Endodermal cell (in vitro differentiated cells): ENCODE results near the gene OR2Z1. TPM values are rescaled to one million over a fixed set of nuclear protein-coding genes. Genes with fewer than 3 reads are reported as not detected.

Source experiments
- DNase-seq: peaks from one replicate; pipeline ENCODE4 v3.0.0-alpha.2; 2017
- H3K27ac ChIP-seq: 2 replicates; pipeline ENCODE4 v1.5.1; 2013; ENCODE audit warnings: mild to moderate bottlenecking, low read depth, low read length, moderate library complexity
- H3K27me3 ChIP-seq: 2 replicates; pipeline ENCODE4 v1.6.1; 2013; ENCODE audit warnings: mild to moderate bottlenecking, low read length, moderate library complexity; ENCODE audit not compliant: insufficient read depth, control insufficient read depth, poor library complexity, severe bottlenecking
- H3K36me3 ChIP-seq: 2 replicates; pipeline ENCODE4 v1.7.0; 2013; ENCODE audit warnings: mild to moderate bottlenecking, low read length, moderate library complexity; ENCODE audit not compliant: control insufficient read depth, insufficient read depth
- H3K4me1 ChIP-seq: one replicate; pipeline ENCODE4 v1.7.0; 2013; ENCODE audit warnings: low read length; ENCODE audit not compliant: control insufficient read depth, insufficient read depth
- H3K4me3 ChIP-seq: 2 replicates; pipeline ENCODE4 v1.5.1; 2013; ENCODE audit warnings: mild to moderate bottlenecking, low read length, moderate library complexity
- H3K9ac ChIP-seq: 2 replicates; pipeline ENCODE4 v1.6.1; 2013; ENCODE audit warnings: mild to moderate bottlenecking, low read length, moderate library complexity; ENCODE audit not compliant: poor library complexity, severe bottlenecking; ENCODE audit errors: extremely low read depth
- H3K9me3 ChIP-seq: 2 replicates; pipeline ENCODE4 v1.6.1; 2013; ENCODE audit warnings: mild to moderate bottlenecking, low read length, moderate library complexity; ENCODE audit not compliant: control insufficient read depth
- H3K27ac Mint-ChIP-seq: 2 replicates; pipeline ENCODE4 v1.8.0; 2020; ENCODE audit warnings: mixed read lengths
- H3K27me3 Mint-ChIP-seq: 2 replicates; pipeline ENCODE4 v1.8.0; 2021; ENCODE audit warnings: mild to moderate bottlenecking, mixed read lengths; ENCODE audit not compliant: insufficient read depth
- H3K36me3 Mint-ChIP-seq: 2 replicates; pipeline ENCODE4 v1.8.0; 2020; ENCODE audit warnings: low read depth, mixed read lengths
- H3K4me1 Mint-ChIP-seq: 2 replicates; pipeline ENCODE4 v1.8.0; 2020; ENCODE audit warnings: mixed read lengths
- H3K4me3 Mint-ChIP-seq: 2 replicates; pipeline ENCODE4 v1.8.0; 2020; ENCODE audit warnings: mild to moderate bottlenecking, moderate library complexity, mixed read lengths
- H3K9me3 Mint-ChIP-seq: 2 replicates; pipeline ENCODE4 v1.8.0; 2020; ENCODE audit warnings: mild to moderate bottlenecking, mixed read lengths
- CTCF ChIP-seq: fragments of 200-600 bp; sonication (generic); conservative IDR thresholded peaks from 2 replicates; pipeline ENCODE4 v1.5.0; 2021; ENCODE audit warnings: antibody characterized with exemption, mild to moderate bottlenecking
- WGBS, 2 experiments: methylation state at CpG; one replicate each; pipeline versions ENCODE4 v1.1.5 to v1.1.7; 2013; ENCODE audit warnings: missing lambda C conversion rate in 2 of 2, mixed read lengths in 1 of 2; ENCODE audit not compliant: insufficient coverage in 1 of 2, insufficient read length in 1 of 2; 5-methylcytosine and 5-hydroxymethylcytosine counted together
- total RNA-seq, 2 donors: library from RNA; stranded (reverse); fragmentation: NEBNext Ultra II Directional in 1 of 2; extraction: Animal tissue kit (Norgen Biotek cat#: 25700) in 1 of 2; gene quantifications; 2 replicates in 1 of 2; 3 replicates in 1 of 2; pipeline ENCODE4 v1.2.1, GENCODE V29; 2021

OR2Z1 gene
- total RNA-seq, 2 donors from 2014 or later, result not detected

DNA sequence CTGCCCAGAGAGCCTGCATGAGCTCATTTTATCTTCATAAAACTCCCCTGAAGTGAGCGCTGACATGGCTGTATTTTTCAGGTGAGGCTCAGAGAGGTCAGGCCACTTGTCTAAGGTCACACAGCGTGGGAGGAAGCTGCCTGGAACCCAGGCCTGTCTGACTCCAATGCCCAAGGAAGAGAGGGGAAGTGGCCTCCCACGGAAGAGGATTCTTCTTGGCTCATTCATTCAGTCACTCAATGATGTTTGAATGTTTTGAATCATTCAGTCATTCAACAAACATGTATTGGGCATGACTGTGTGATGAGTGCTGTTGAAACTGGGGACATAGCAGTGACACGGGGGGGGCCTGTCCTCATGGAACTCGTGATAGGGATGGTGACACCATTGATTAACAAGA lies 34.9 kb upstream of the OR2Z1 start:
- no peak for TF ChIP-seq CTCF
- no peaks in the 10 kb centered on the region for H3K27me3 ChIP-seq
- no peak overlapping the region for H3K4me3 ChIP-seq
- H3K36me3 ChIP-seq, result no peaks in the 10 kb centered on the region
- Mint-ChIP-seq H3K27ac (no peak overlapping the region), H3K27me3 (peaks cover 6% of the 10 kb centered on the region), H3K36me3 (no peaks in the 10 kb centered on the region), H3K4me1 (peaks cover 2% of the 10 kb centered on the region), H3K9me3 (peaks cover 19% of the 10 kb centered on the region), H3K4me3 (no peak overlapping the region)
- no peak for DNase-seq
- H3K9me3 ChIP-seq, result peaks cover 4% of the 10 kb centered on the region
- H3K9ac ChIP-seq, result no peak overlapping the region
- WGBS, 2 experiments, result 55 to 69% methylated on average over 4 to 5 of the region's 5 CpGs
- no peaks in the 10 kb centered on the region for H3K4me1 ChIP-seq
- no peak overlapping the region for H3K27ac ChIP-seq

GRCh38 chr19:8688930-8689329 lies 32.5 kb upstream of the OR2Z1 start:
- Histone ChIP-seq H3K4me3 (no peak overlapping the region), H3K27ac (no peak overlapping the region), H3K36me3 (no peaks in the 10 kb centered on the region), H3K9ac (no peak overlapping the region), H3K9me3 (no peaks in the 10 kb centered on the region), H3K4me1 (no peaks in the 10 kb centered on the region), H3K27me3 (no peaks in the 10 kb centered on the region)
- no peak for TF ChIP-seq CTCF
- H3K36me3 Mint-ChIP-seq, result no peaks in the 10 kb centered on the region
- H3K4me1 Mint-ChIP-seq, result no peaks in the 10 kb centered on the region
- no peak overlapping the region for H3K4me3 Mint-ChIP-seq
- no peak overlapping the region for H3K27ac Mint-ChIP-seq
- H3K27me3 Mint-ChIP-seq, result peaks cover 14% of the 10 kb centered on the region
- DNase-seq, result no peak
- peaks cover 17% of the 10 kb centered on the region for H3K9me3 Mint-ChIP-seq
- WGBS, 2 experiments, result 84 to 92% methylated on average over 8 to 15 of the region's 15 CpGs

DNA sequence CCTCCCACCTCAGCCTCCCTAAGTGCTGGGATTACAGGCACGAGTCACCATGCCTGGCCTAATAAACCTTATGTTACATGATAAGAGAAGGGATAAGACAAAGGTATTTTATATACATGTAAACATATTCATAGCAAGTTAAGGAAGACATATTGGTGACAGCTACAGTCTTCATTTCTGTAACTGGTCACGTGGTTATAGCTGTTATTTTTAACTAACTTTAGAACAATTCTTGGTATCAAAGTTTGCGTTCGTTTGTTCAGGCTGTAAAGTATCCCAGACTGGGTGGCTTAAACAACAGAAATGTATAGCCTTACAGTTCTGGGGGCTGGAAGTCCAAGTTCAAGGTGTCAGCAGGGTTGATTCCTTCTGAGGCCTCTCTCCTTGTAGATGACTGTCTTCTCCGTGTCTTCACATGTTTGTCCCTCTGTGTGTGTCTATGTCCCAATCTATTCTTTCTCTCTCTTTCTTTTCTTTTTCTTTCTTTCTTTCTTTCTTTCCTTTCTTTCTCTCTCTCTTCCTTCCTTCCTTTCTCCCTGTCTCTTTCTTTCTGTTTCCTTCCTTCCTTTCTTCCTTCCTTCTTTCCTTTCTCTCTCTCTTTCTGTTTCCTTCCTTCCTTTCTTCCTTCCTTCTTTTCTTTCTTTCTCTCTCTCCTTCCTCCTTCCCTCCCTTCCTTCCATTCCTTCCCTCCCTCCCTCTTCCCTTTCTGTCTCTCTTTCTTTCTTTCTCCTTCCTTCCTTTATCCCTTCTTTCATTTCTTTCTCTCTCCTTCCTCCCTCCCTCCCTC lies 30.5 kb upstream of the OR2Z1 start:
- Histone ChIP-seq H3K9me3 (no peaks in the 10 kb centered on the region), H3K9ac (no peak overlapping the region), H3K4me1 (no peaks in the 10 kb centered on the region), H3K27me3 (no peaks in the 10 kb centered on the region), H3K27ac (no peak overlapping the region), H3K36me3 (no peaks in the 10 kb centered on the region), H3K4me3 (no peak overlapping the region)
- Mint-ChIP-seq H3K4me3 (no peak overlapping the region), H3K27ac (no peak overlapping the region), H3K4me1 (no peaks in the 10 kb centered on the region), H3K9me3 (peaks cover 17% of the 10 kb centered on the region), H3K36me3 (no peaks in the 10 kb centered on the region), H3K27me3 (peaks cover 18% of the 10 kb centered on the region)
- DNase-seq, result no peak
- WGBS, 2 experiments, result 41 to 50% methylated on average over 2 to 5 of the region's 5 CpGs
- no peak for TF ChIP-seq CTCF
